ENCODE data around the gene PNKP. TPM values are rescaled to one million over a fixed set of nuclear protein-coding genes. Genes with fewer than 3 reads are reported as not detected.

PNKP gene
- total and polyA plus RNA-seq, 2 of the 8 experiments (the other 6 are each of a cell fraction or from before 2014, with no cell fraction given) = 45.8 to 105 TPM

- TF ChIP-seq, protein P1, sequence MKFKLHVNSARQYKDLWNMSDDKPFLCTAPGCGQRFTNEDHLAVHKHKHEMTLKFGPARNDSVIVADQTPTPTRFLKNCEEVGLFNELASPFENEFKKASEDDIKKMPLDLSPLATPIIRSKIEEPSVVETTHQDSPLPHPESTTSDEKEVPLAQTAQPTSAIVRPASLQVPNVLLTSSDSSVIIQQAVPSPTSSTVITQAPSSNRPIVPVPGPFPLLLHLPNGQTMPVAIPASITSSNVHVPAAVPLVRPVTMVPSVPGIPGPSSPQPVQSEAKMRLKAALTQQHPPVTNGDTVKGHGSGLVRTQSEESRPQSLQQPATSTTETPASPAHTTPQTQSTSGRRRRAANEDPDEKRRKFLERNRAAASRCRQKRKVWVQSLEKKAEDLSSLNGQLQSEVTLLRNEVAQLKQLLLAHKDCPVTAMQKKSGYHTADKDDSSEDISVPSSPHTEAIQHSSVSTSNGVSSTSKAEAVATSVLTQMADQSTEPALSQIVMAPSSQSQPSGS (IDR thresholded peaks at IDR 0.05; ENCODE audit: low read length) = peak; percentile 71
- TF ChIP-seq TEAD4 (IDR thresholded peaks at IDR 0.05; ENCODE audit: low read depth, low read length) = 0 out of 2 replicates have a peak, but pooled peaks have one; percentile 40
- peak; percentile 37; the same call in 1 of the 2 replicates for TF ChIP-seq ATF3 (IDR thresholded peaks at IDR 0.05; ENCODE audit: insufficient read depth, low read depth, low read length)
- TF ChIP-seq CHD2 (IDR thresholded peaks at IDR 0.05; ENCODE audit: low read length) = peak; percentile 70
- peak; percentile 29; the same call in 1 of the 2 replicates for TF ChIP-seq JUND (IDR thresholded peaks at IDR 0.05; ENCODE audit: low read length)
- TF ChIP-seq RNF2 (IDR thresholded peaks at IDR 0.05; ENCODE audit: borderline replicate concordance, low read depth, low read length, missing control alignments, poor library complexity, severe bottlenecking) = peak; percentile 78
- peak; percentile 32; the same call in 1 of the 2 replicates for TF ChIP-seq CEBPB (IDR thresholded peaks at IDR 0.05; ENCODE audit: low read depth, low read length)
- TF ChIP-seq, protein P2, sequence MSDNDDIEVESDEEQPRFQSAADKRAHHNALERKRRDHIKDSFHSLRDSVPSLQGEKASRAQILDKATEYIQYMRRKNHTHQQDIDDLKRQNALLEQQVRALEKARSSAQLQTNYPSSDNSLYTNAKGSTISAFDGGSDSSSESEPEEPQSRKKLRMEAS (IDR thresholded peaks at IDR 0.05) = peak; percentile 100
- TF ChIP-seq RFX5 (IDR thresholded peaks at IDR 0.05; ENCODE audit: borderline replicate concordance, low read depth, low read length) = no peak
- no peak for TF ChIP-seq SRF (IDR thresholded peaks at IDR 0.05; ENCODE audit: low read depth, low read length)
- no peak for TF ChIP-seq CBX5 (IDR thresholded peaks at IDR 0.05; ENCODE audit: low read depth, low read length)
- no peak for TF ChIP-seq JUN (IDR thresholded peaks at IDR 0.05; ENCODE audit: low read depth, low read length)
- peak in 1 of 2 experiments; percentile 93; a peak in 2 of 4 replicates for TF ChIP-seq HDAC2 (IDR thresholded peaks at IDR 0.05; ENCODE audit: borderline replicate concordance in 1 of 2, low read depth in 2 of 2, low read length in 2 of 2)
- TF ChIP-seq KDM4A (IDR thresholded peaks at IDR 0.05; ENCODE audit: low read depth, low read length, severe bottlenecking) = no peak
- TF ChIP-seq BCL11A (IDR thresholded peaks at IDR 0.05; ENCODE audit: low read depth in 2 of 2, low read length in 2 of 2) = no peak
- peak; percentile 76 for TF ChIP-seq EGR1 (IDR thresholded peaks at IDR 0.05; ENCODE audit: borderline replicate concordance, low read depth, low read length)
- no peak for TF ChIP-seq MAFK (IDR thresholded peaks at IDR 0.05; ENCODE audit: low read depth, low read length)
- no peak for TF ChIP-seq FOSL1 (IDR thresholded peaks at IDR 0.05; ENCODE audit: insufficient read depth, low read depth, low read length)
- peak; percentile 73; the same call in 1 of the 2 replicates for TF ChIP-seq GTF2F1 (IDR thresholded peaks at IDR 0.05; ENCODE audit: borderline replicate concordance, low read depth, low read length)
- no peak for TF ChIP-seq RXRA (IDR thresholded peaks at IDR 0.05; ENCODE audit: insufficient read depth, low read depth, low read length)
- TF ChIP-seq RBBP5 (IDR thresholded peaks at IDR 0.05; ENCODE audit: borderline replicate concordance, low read depth, low read length) = no peak
Observed at GRCh38 chr19:49889687-49890348, 22.4 kb upstream of the PNKP start (continued).

All from H1 (cell line).